ENCODE results near the gene PRSS33.

PRSS33 gene

DNA sequence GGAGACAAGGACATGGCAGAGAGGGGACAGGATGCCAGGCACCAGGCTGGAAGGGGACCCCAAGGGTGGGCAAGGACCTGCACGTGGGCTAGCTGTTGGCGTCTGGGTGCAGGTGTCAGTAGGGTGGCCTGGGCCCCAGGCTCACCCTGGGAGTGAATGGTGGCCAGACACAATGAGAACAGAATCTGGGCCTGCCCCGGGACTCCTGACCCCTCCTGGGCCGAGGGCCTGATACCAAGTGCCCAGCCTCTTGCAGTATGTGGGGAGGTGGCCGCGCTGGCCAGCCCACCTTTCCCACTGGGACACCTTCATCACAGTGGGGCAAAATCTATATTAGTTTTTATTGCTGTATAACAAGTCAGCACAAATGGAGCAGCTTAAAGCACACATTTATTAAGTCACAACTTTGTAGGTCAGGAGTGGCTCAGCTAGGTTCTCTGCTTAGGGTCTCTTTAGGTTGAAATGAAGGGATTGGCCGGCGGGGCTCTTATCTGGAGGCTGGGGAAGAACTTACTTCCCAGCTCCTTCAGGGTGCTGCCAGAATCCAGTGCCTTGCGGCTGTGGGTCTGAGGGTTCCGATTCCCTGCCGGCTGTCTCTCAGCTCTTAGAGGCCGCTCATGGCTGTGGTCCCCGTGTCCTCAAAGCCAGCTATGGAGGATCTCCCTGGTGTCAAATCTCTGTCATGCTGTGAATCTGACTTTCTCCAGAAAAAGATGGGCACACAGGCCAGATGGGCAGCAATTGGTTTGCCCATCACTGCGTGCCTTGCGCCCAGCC lies 3.6 kb downstream of the PRSS33 start:
- WGBS, 2 experiments (ENCODE audit: insufficient coverage in 2 of 2): 94 to 95% methylated on average over 9 to 14 of the region's 15 CpGs
- Histone ChIP-seq H3K9me3 (ENCODE audit: control insufficient read depth, low read length) (no peaks in the 10 kb centered on the region), H3K36me3 (ENCODE audit: control insufficient read depth, insufficient read depth, low read length) (no peaks in the 10 kb centered on the region), H3K27ac (ENCODE audit: low read depth, low read length, severe bottlenecking) (no peak overlapping the region), H3K4me1 (ENCODE audit: control insufficient read depth, insufficient read depth, low read length, poor library complexity, severe bottlenecking) (no peaks in the 10 kb centered on the region), H3K4me3 (ENCODE audit: extremely low read depth, insufficient read depth, low read length, poor library complexity, severe bottlenecking) (no peak overlapping the region)

DNA sequence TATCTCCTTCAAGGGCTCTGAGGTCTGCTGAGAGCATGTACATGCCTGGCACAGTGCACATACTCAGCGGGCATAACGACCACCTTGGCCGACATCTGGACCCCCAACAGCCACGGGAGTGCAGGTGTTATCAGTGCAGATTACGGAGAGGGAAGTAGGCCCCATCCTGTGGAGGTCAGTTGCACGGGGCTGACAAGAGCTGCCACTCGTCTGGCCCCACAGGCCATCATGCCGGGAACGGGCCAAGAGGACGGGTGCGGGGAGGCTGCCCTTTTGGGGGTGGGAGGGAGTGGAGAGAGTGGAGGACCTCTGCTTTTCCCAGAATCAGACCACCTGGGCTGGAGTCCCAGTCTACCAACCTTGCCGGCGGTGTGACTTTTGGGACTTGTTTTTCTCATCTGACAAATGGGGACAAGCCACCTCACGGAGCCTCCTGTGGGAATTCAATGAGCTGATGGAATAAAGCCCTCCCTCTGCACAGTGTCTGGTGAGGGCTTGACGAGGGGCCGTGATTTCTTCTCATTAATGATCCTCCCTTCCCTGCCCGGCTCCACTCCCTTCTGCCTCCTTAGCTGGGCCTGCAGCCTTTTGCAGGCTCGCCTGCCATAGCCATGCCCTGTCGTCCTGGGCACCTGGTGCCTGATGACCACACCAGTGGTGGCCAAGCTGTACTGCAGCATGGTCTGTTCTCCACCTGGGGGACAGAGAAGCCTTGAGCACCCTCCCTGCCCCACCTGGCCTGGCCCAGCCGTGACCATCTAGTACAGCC lies 4.6 kb downstream of the PRSS33 start:
- H3K27ac ChIP-seq (ENCODE audit: low read depth, low read length, severe bottlenecking): no peak overlapping the region
- no peaks in the 10 kb centered on the region for H3K4me1 ChIP-seq (ENCODE audit: control insufficient read depth, insufficient read depth, low read length, poor library complexity, severe bottlenecking)
- no peaks in the 10 kb centered on the region for H3K36me3 ChIP-seq (ENCODE audit: control insufficient read depth, insufficient read depth, low read length)
- 92% methylated on average over 15 to 17 of the region's 20 CpGs for WGBS, 2 experiments (ENCODE audit: insufficient coverage in 2 of 2)
- H3K9me3 ChIP-seq (ENCODE audit: control insufficient read depth, low read length): no peaks in the 10 kb centered on the region
- H3K4me3 ChIP-seq (ENCODE audit: extremely low read depth, insufficient read depth, low read length, poor library complexity, severe bottlenecking): no peak overlapping the region

DNA sequence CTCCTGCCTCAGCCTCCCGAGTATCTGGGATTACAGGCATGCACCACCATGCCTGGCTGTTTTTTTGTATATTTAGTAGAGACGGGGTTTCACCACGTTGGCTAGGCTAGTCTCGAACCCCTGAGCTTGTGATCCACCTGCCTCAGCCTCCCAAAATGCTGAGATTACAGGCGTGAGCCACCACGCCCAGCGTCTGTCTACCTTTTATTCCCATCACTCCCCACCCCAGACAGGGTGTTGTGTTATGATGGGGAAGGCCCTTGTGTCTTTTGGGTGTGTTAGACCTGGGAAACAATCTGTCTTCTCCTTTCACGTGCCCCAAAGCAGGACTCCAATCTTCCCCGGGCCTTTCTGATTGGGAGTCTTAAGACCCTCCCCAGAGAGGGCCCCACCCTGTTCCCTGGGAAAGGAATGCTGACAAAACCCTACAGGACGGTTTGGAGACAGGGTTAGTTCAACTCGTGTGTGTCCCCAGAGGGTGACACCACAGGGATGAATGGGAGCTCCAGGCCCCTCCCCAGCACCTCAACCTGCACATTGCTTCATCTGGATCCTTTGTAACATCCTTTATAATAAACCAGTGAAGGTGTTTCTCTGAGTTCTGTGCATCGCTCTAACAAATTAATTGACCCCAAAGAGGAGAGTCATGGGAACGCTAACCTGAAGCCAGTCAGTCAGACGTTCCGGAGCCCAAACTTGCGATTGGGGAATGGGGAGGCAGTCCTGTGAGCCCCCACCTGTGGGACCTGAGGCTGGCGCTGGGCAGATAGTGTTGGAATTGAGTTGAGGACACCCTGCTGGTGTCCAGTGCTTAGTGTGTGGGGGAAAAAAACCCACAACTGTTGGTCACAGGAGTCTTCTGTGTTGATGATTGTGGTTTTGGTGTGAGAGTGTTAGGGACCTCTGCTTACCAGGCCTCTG lies 7.1 kb downstream of the PRSS33 start:
- 77 to 81% methylated on average over 11 to 13 of the region's 17 CpGs for WGBS, 2 experiments (ENCODE audit: insufficient coverage in 2 of 2)
- Histone ChIP-seq H3K27ac (ENCODE audit: low read depth, low read length, severe bottlenecking) (no peak overlapping the region), H3K9me3 (ENCODE audit: control insufficient read depth, low read length) (no peaks in the 10 kb centered on the region), H3K36me3 (ENCODE audit: control insufficient read depth, insufficient read depth, low read length) (peaks cover 7% of the 10 kb centered on the region), H3K4me1 (ENCODE audit: control insufficient read depth, insufficient read depth, low read length, poor library complexity, severe bottlenecking) (peaks cover 7% of the 10 kb centered on the region), H3K4me3 (ENCODE audit: extremely low read depth, insufficient read depth, low read length, poor library complexity, severe bottlenecking) (no peak overlapping the region)

DNA sequence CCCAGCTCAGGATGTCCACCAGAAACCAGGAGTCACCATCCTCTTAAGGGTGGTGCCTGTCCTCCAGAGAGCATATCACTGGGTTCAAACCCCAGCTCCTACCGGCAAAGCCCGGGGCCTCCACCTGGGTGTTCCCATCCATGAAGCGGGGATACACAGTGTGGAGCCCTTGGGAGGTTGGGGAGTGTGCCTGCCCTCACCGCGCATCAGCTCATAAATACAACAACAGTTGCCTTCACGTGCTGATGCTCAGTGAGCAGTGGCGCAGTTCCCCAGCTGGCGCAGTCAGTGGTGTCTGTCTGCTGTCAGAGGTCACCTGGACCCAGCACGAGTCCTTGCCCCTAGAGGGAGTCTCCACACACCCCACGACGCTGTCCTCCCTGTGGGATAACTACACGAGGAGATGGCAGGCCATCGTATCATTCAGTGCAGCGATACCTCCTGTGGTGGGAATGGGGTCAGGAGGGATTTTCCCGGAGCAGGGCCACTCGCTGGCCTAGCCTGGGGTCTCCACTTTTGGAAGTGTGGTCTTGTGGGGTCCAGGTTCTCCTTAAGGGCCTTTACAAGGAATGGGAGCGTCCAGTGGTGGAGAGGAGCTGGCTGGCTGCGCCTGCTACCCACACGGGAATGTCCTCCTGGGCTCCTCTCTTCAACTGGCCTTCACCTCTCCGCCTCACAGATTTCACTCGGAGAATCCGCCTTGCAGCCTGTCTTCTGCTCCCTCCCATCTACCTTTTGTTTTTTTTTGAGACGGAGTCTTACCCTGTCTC lies 8.0 kb downstream of the PRSS33 start:
- Histone ChIP-seq H3K36me3 (ENCODE audit: control insufficient read depth, insufficient read depth, low read length) (peaks cover 16% of the 10 kb centered on the region), H3K27ac (ENCODE audit: low read depth, low read length, severe bottlenecking) (no peak overlapping the region), H3K4me1 (ENCODE audit: control insufficient read depth, insufficient read depth, low read length, poor library complexity, severe bottlenecking) (peaks cover 8% of the 10 kb centered on the region), H3K4me3 (ENCODE audit: extremely low read depth, insufficient read depth, low read length, poor library complexity, severe bottlenecking) (no peak overlapping the region), H3K9me3 (ENCODE audit: control insufficient read depth, low read length) (no peaks in the 10 kb centered on the region)
- WGBS, 2 experiments (ENCODE audit: insufficient coverage in 2 of 2): 92 to 98% methylated on average over 18 to 21 of the region's 23 CpGs

DNA sequence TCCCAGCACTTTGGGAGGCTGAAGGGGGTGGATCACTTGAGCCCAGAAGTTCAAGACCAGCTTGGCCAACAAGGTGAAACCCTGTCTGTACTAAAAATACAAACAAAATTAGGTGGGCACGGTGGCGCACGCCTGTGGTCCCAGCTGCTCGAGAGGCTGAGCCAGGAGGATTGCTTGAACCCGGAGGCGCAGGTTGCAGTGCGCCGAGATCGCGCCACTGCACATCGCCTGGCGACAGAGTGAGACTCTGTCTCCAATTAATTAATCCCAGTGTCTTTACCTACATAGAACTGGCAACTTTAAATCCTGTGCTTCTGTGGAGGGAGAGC lies 8.8 kb downstream of the PRSS33 start:
- H3K36me3 ChIP-seq (ENCODE audit: control insufficient read depth, insufficient read depth, low read length): peaks cover 22% of the 10 kb centered on the region
- 96 to 97% methylated on average over 7 to 12 of the region's 12 CpGs for WGBS, 2 experiments (ENCODE audit: insufficient coverage in 2 of 2)
- peak overlapping the region; percentile 89 for H3K4me3 ChIP-seq (ENCODE audit: extremely low read depth, insufficient read depth, low read length, poor library complexity, severe bottlenecking)
- peaks cover 8% of the 10 kb centered on the region for H3K4me1 ChIP-seq (ENCODE audit: control insufficient read depth, insufficient read depth, low read length, poor library complexity, severe bottlenecking)
- H3K27ac ChIP-seq (ENCODE audit: low read depth, low read length, severe bottlenecking): no peak overlapping the region
- no peaks in the 10 kb centered on the region for H3K9me3 ChIP-seq (ENCODE audit: control insufficient read depth, low read length)

DNA sequence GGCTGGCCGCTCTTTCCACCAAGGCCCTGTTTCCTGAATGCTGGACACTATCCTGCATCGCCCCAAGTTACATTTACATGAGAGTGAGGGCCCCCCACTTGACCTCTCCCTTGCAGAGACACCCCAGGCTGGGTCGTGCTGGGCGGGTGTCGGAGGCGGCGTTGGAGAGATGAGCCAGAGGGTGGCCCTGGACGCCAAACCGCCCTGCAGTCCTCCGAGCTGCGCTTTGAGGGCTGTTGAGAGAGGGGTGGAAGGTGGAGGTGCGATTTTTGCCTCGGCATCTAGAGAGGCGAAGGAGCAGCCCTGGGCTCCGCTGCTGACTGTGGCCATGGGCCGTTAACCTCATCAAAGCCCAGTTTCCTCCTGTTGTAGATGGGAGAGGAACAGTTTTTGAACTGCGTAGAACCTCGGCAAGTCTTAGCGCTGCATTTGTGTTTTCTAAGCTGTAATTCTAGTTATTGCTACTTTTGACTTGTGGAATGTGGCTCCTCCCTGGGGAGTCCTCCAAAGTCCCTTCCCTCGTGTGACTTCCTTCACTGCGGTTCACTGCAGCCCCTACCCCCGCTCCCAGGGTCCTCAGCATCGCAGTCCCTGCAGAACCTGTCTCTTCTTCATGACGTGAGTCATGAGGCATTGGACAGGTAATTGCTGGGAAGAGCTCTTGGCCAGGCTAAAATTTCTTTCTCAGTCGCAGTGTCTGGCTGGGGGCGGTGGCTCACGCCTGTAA lies 9.3 kb downstream of the PRSS33 start:
- Histone ChIP-seq H3K36me3 (ENCODE audit: control insufficient read depth, insufficient read depth, low read length) (peaks cover 27% of the 10 kb centered on the region), H3K4me3 (ENCODE audit: extremely low read depth, insufficient read depth, low read length, poor library complexity, severe bottlenecking) (peak overlapping the region; percentile 89), H3K4me1 (ENCODE audit: control insufficient read depth, insufficient read depth, low read length, poor library complexity, severe bottlenecking) (peaks cover 8% of the 10 kb centered on the region), H3K27ac (ENCODE audit: low read depth, low read length, severe bottlenecking) (peak overlapping the region; percentile 99), H3K9me3 (ENCODE audit: control insufficient read depth, low read length) (no peaks in the 10 kb centered on the region)
- WGBS, 2 experiments (ENCODE audit: insufficient coverage in 2 of 2): 18 to 34% methylated on average over 18 to 19 of the region's 27 CpGs

DNA sequence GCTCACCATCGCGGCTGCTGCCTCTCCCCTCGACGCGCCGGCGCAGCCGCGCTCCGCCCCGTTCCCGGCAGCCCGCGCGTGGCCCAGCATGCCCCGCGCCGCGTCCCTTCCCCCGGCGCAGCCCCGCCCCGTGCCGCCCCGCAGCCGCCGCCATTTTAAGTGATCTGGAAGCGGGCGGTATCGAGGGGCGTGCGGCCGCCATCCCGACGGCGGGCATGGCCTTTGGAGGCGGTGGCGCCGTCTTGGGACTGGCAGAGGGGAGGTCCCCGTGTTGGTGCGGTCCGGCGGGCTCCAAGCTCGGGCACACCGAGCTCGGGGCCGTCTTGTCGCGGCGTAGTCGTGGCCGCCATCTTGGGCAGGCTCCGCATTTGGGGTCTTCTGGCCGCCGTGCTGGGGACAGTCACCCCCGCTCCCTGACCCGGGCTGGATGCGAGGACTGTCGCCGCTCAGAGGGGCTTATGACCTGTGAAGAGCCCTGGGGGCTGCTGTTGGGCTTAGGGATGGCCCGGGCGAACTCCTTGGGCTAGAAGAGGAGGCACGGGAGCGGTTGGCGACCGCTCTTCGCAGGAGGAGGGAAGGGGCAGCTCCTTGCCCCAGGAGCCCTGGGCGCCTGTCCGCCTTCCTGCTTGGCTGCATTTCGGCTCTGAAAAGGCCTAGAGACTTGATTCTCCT lies 10.0 kb downstream of the PRSS33 start, which contains the start of gene ELOB:
TSS of gene ELOB (minus strand) at position 50 of the 672 bp plus-strand sequence. CDS start at position 9, 41 bp downstream.
- Histone ChIP-seq H3K9me3 (ENCODE audit: control insufficient read depth, low read length) (no peaks in the 10 kb centered on the region), H3K27ac (ENCODE audit: low read depth, low read length, severe bottlenecking) (peak within 1 kb of the TSS; percentile 99), H3K4me3 (ENCODE audit: extremely low read depth, insufficient read depth, low read length, poor library complexity, severe bottlenecking) (peak within 1 kb of the TSS; percentile 89), H3K36me3 (ENCODE audit: control insufficient read depth, insufficient read depth, low read length) (peaks cover 34% of the 10 kb centered on the region), H3K4me1 (ENCODE audit: control insufficient read depth, insufficient read depth, low read length, poor library complexity, severe bottlenecking) (peaks cover 8% of the 10 kb centered on the region)
- WGBS, 2 experiments (ENCODE audit: insufficient coverage in 2 of 2): 1% methylated on average over 50 to 57 of the region's 70 CpGs

DNA sequence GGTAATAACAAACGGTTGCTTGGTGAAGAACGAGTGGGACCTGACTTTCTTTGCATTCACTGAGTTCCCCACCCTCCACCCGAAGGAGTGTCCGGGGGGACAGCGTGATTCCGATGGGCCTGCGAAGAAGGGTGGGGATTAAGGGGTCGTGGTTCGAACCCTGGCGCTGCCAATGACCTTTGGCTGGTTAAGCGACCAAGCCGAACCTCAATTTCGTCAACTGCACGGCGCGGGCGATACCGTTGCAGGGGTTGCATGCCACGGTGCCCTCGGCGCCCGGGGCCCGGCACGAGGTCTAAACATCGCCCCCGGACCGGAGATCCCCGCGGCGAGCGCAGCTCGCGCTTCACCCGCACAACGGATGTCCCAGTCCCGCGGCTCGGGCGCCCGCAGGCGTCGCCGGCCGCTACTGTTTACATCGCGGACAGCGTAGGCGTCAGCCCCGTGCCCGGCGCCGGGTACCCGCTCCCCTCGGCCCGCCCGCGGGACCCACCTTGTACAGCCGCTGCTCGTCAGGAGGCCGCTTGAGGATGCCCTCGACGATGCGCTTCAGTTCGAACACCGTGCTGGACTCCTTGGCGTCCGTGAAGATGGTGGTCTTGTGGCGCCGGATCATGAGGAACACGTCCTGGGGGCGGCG lies 10.7 kb downstream of the PRSS33 start:
- 0 to 1% methylated on average over 51 to 57 of the region's 72 CpGs for WGBS, 2 experiments (ENCODE audit: insufficient coverage in 2 of 2)
- Histone ChIP-seq H3K4me1 (ENCODE audit: control insufficient read depth, insufficient read depth, low read length, poor library complexity, severe bottlenecking) (peaks cover 8% of the 10 kb centered on the region), H3K36me3 (ENCODE audit: control insufficient read depth, insufficient read depth, low read length) (peaks cover 39% of the 10 kb centered on the region), H3K4me3 (ENCODE audit: extremely low read depth, insufficient read depth, low read length, poor library complexity, severe bottlenecking) (peak overlapping the region; percentile 87), H3K9me3 (ENCODE audit: control insufficient read depth, low read length) (no peaks in the 10 kb centered on the region), H3K27ac (ENCODE audit: low read depth, low read length, severe bottlenecking) (peak overlapping the region; percentile 66)

Data from mesodermal cell (in vitro differentiated cells).